HG03025 (cell line): ENCODE measurements around the gene PHEX.
"Not testable (repeated sequence)": the region's sequence is repeated elsewhere in the genome, so short reads cannot be mapped to it uniquely, and the experiment has no call there.

ENCODE experiments used
- ATAC-seq: cut with Tn5 transposase; IDR thresholded peaks from one replicate; pipeline ENCODE4 v1.9.1; 2021; ENCODE audit warnings: mild to moderate bottlenecking, moderate library complexity; ENCODE audit not compliant: unreplicated experiment, low FRiP score

The PHEX gene

DNA sequence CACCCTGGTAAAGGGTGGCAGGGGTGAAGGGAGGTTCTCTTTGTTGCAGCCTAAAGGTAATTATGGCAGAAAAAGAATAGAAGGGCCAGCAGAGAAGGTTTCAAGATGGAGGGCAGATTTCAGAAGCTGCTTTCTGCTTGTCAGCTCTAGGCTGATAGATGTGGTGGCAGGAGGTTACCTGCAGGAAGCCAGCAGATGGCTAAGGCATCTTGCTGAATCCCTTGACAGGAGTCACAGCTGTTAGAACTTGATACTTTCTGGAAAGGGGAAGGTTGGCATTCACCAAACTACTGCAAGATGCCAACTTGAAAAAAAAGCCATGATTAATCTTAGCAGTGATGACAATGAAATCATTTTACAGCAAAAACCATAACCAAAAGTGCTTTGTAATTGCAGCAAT, 171.1 kb downstream of the PHEX start:
- ATAC-seq, result no peak

DNA sequence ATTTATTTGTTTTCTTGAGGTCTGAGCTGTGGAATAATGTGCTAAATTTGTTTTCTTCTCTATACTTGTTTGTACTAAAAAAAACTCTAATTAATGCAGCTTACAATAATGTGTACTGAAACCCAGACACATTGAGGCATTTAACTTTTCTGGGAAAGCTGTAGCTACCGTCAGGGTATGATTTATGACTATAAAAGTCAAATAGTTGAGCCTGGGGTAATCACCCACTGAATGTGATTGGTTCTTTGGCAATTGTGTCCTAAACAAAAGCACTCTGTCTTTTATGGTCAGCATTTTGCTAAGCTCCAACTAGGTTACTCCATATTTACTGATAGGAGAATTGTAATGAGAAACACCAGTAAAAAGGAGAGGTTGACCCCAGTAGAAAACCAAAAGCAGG, 174.7 kb downstream of the PHEX start:
- no peak for ATAC-seq

DNA sequence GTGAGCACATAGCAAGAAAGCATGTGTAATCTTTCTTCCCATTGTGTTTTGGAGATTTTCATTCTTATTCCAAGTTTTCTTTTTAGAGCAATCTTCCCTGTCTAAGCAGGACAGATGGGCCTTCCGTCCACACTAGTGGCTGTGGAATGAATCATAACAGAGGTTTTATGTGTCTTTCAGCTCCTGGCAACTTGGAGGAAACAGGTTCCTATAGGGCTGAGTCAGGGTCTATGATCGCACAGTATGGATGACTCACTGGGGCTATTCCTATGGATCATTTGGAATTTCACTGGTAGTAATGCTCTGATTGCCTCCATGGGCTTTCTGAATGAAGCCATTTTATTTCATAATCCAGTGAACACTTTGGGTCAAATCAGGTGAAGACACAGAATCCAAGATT, 188.8 kb downstream of the PHEX start:
- no peak for ATAC-seq

DNA sequence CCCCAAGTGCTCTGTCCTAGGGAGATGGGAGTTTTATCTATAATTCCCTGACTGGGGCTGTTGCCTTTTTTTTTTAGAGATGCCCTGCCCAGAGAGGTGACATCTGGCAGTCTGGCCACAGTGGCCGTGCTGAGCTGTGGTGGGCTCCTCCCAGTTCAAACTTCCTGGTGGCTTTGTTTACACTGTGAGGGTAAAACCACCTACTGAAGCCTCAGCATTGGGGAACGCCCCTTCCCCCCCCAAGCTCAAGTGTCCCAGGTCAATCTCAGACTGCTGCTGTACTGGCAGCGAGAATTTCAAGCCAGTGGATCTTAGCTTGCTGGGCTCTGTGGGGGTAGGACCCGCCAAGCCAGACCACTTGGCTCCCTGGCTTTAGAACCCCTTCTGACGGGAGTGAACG, 202.3 kb downstream of the PHEX start:
- no peak for ATAC-seq

DNA sequence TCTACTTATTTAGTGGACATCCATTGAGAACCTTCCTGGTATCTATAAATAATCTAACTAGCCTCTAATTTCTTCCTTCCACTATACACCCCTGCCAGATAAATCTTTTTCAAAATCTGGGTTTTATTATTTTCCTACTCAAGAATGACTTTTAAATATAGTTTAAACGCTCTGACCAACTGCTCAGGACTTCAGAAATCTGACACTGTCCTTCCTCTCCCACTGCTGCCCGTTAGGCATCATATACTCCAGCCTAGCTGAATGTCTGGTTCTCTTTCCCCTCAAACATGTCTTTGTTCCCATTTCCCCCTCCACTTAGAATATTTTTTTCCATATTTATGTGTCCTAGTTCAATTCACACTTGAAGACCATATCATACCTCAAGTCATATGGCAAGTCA, 205.4 kb downstream of the PHEX start:
- no peak for ATAC-seq

DNA sequence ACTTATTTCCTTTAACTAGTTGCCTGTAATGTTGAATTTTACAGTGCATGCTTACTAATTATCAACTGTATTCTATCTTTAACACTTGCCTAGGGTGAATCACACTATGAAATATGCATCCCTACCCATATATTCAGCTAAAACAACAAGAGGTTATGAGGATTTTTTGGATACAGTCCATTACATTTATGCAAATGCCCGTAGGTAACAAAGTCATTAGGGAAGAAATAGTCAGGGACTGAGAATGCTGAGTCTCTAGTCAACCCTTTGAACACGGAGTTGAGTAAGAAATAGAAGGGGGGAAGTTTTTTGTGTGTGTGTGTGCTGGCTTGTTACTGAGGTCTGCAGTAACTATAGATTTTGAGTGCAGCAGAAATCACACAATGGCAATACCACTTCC, 214.5 kb downstream of the PHEX start:
- ATAC-seq, result no peak

DNA sequence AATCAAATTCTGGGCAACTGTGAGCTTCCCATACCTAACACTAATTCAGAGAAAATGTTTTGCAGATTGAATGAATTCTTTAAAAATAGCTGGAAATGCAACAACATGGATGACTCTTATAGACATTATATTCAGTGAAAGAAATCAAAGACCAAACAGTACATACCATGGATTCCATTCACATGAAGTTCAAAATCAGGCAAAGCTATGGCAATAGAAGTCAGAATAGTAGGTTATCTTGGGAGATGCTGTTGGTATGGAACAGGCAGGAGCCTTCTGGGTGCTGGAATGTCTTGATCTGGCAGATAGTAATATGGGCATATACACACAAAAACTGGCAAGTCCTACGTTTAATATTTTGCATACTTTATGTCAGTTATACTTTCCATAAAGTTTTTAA, 215.0 kb downstream of the PHEX start:
- ATAC-seq, result no peak

DNA sequence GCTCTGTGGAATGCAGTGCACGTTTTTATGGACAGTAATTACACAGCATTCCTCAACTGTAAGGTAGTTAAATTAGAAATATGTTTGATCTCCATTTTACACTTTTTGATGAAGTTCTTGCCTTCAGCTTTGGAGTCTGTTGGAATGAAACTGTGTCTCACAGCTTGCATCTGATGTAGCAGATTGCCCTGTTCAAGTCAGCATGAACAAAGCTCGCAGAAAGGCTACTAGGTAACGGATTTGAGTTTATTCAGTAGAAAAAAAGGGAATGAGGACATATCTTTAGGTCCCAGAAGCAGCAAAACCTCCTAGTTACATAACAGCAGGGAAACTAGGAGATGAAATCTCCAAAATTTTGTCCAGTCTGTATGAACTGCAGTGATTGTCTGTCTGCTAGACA, 216.3 kb downstream of the PHEX start:
- ATAC-seq, result no peak

DNA sequence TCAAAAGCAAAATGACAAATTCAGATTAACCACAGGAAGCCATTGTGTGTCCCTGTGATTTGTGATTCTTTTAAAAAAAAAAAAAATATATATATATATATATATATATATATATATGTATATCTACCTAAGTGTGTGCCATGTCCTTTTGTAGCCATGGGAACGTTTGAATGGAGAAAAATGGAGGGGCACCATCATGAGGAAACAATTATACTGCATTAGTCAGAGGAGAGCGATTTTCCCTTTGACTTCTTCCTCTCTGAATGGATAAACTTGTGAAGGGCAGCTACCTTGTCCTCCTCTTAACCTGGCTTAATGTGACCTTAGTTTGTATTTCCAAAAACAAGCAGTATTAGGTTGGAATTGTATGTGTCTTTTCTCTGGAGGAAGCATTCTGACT, 217.2 kb downstream of the PHEX start:
- no peak for ATAC-seq

DNA sequence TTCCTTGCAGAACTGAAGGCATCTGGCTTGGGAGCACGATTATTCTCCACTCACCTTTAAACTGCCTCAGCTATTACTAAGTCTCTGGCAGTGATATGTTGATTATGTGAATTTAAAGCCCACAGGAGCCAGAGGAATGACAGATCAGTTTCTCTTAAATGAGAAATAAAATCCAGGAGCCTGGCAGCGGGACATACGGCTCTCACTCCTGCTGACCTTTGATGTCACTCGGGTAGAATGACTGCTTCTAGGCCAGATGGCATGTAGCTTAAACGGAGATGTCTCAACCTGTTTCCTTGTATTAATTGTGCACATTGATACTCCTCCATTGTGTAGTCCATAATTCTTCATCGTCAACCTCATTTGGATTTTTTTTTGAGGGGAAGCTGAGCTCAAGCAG, 236.6 kb downstream of the PHEX start:
- ATAC-seq, result no peak

DNA sequence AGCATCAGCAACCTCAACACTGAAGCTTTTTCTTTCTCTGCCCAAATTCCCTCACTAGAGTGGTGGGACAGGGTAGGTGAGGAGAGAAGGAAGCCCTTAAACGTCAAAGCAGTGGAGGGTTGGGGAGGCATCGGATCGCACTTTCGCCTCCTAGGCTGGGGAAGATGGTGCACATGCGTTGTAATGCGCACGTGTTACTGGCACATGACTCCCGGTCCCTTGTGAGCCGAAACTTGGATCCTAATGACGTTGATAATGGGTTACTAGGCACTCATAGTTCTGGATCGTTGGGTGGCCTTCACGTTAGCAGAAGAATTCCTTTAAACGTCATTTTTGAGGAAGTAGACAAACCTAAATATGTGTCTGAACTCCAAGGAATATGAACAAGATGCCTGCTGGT, 240.5 kb downstream of the PHEX start, which contains the start of gene CBLL2:
Gene CBLL2, plus strand, starts transcription at position 301 of the 400 bp plus-strand sequence. Its CDS starts 79 bp downstream, at position 380.
- ATAC-seq, result no peak

DNA sequence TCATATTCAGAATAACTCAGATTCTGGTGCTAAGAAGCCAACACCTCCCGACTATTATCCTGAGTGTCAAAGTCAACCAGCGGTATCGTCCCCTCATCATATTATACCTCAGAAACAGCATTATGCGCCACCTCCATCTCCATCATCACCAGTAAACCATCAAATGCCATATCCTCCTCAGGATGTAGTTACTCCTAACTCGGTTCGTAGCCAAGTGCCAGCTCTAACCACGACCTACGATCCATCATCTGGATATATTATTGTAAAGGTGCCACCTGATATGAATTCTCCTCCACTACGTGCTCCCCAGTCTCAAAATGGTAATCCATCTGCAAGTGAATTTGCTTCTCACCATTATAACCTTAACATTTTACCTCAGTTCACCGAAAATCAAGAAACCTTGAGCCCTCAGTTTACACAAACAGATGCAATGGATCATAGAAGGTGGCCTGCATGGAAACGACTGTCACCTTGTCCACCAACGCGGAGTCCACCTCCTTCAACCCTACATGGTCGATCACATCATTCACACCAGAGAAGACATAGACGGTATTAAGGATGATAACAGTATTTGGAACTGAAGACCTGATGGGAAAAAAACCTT, 241.7 kb downstream of the PHEX start:
- no peak for ATAC-seq

DNA sequence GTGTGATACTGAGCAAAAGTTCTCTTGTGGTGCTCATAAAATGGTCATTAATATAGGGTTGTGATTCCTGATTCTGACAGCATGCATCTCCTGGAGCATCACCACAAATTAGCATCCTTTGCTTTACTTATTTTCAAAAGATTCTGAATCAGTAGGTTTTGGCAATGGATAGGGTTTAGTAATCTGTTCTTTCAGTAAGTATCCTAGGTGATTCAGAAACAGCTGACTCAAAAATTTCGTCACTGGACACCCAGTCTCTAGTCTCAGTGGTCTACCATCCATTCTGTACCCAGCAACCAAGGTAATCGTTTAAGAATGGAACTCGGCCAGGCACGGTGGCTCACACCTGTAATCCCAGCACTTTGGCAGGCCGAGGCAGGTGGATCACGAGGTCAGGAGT, 244.7 kb downstream of the PHEX start:
- no peak for ATAC-seq

DNA sequence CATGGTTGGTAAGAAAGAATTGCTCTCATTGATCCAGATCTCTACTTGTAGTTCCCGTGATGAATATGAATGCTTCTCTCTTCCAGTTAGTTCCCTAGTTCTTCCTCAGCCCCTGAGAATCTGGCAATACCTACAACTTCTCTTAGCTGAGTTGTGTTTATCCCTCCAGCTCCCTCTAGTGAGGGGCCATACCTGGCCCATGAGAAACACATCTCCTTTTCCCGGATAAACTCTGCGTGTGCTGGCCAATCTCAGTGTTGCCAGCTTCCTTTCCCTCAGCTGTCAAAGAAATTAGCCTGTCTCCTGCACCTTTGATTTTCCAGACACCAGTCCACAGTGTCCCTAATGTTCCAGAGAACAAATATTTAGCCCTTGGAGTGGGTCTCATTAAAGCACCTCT, 246.2 kb downstream of the PHEX start:
- no peak for ATAC-seq

DNA sequence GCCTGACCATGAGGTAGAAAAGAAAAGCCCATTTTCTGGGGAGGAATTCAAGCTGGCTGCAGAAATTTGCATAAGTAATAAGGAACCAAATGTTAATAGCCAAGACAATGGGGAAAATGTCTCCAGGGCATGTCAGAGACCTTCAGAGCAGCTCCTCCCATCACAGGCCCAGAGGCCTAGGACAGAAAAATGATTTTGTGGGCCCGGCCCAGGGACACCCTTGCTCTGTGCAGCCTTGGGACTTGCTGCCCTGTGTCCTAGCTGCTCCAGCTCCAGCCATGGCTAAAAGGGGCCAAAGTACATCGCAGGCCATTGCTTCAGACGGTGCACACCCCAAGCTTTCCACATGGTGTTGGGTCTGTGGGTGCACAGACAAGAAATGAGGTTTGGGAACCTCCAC, 257.1 kb downstream of the PHEX start:
- ATAC-seq, result not testable (repeated sequence)

DNA sequence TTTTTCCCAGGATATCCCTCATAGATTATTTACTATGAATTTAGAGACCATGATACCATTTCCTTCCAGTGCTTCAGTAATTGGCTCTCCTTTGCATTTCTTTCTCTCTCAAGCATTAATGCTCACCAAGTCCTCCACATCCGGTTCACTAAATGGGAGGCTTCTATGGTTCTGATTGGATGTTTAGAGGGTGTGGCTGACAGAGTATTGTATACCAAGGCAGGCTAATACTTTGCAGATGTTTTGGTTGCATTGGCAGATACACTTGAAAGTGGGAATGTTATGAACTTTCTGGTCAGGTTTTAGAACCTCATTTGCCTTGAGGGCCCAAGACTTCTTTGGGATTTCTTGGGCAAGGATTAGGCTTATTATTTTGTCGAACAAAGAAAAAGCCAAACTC, 264.7 kb downstream of the PHEX start:
- no peak for ATAC-seq

DNA sequence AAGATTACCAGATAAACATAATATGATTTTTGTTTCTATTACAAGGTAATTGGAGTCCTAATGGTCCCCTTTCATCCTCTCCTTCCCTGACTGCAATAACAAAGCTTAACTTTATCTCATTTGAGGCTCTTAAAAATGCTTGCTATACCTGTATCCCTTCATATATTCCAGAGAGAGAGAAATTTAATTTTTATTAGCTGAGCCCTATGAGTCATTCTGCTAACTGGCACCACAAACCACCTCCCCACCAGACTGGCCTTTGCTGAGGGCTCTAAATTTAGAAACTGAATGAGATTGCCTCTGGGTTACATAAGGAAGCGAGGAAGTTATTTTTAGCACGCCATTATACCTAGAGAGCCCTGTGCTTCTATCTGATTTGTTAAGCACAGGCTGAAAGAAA, 268.0 kb downstream of the PHEX start:
- no peak for ATAC-seq
